ENCODE data around the gene CGNL1.

The CGNL1 gene

GRCh38 chr15:57538265-57538529 lies 161.9 kb downstream of the CGNL1 start:
- no peak for DNase-seq (ENCODE audit: low spot score)
- no peak for TF ChIP-seq CTCF (IDR thresholded peaks at IDR 0.05; ENCODE audit: extremely low read depth, missing control alignments)

GRCh38 chr15:57538821-57539220 lies 162.5 kb downstream of the CGNL1 start:
- no peak for TF ChIP-seq CTCF (IDR thresholded peaks at IDR 0.05; ENCODE audit: extremely low read depth, missing control alignments)
- no peak for DNase-seq (ENCODE audit: low spot score)

GRCh38 chr15:57540211-57540610 lies 163.9 kb downstream of the CGNL1 start:
- no peak for DNase-seq (ENCODE audit: low spot score)
- TF ChIP-seq CTCF (IDR thresholded peaks at IDR 0.05; ENCODE audit: extremely low read depth, missing control alignments): no peak

GRCh38 chr15:57540736-57541135 lies 164.4 kb downstream of the CGNL1 start:
- no peak for TF ChIP-seq CTCF (IDR thresholded peaks at IDR 0.05; ENCODE audit: extremely low read depth, missing control alignments)
- peak; percentile 51 for DNase-seq (ENCODE audit: low spot score)

- TF ChIP-seq CTCF (IDR thresholded peaks at IDR 0.05; ENCODE audit: extremely low read depth, missing control alignments): no peak
- DNase-seq (ENCODE audit: low spot score): no peak
Measured at GRCh38 chr15:57541271-57541670, 165.0 kb downstream of the CGNL1 start.

- peak; percentile 68 for TF ChIP-seq CTCF (IDR thresholded peaks at IDR 0.05; ENCODE audit: extremely low read depth, missing control alignments)
- peak; percentile 38 for DNase-seq (ENCODE audit: low spot score)
Measured at GRCh38 chr15:57541805-57542504, 165.7 kb downstream of the CGNL1 start.

- no peak for DNase-seq (ENCODE audit: low spot score)
- peak; percentile 15 for TF ChIP-seq CTCF (IDR thresholded peaks at IDR 0.05; ENCODE audit: extremely low read depth, missing control alignments)
Measured at GRCh38 chr15:57542505-57542817, 166.2 kb downstream of the CGNL1 start.
